ENCODE measurements around the gene LEFTY2.
"Not testable (repeated sequence)": the region's sequence is repeated elsewhere in the genome, so short reads cannot be mapped to it uniquely, and the experiment has no call there.

Gene LEFTY2

GRCh38 chr1:225953315-225953714, 12.3 kb upstream of the LEFTY2 start:
- no peak for DNase-seq (ENCODE audit: low spot score)

- DNase-seq (ENCODE audit: low spot score) = no peak
Measured at GRCh38 chr1:225950905-225951497, 10.0 kb upstream of the LEFTY2 start.

- DNase-seq (ENCODE audit: low spot score) = no peak
Measured at GRCh38 chr1:225949041-225949440, 8.0 kb upstream of the LEFTY2 start.

GRCh38 chr1:225946803-225947202, 5.8 kb upstream of the LEFTY2 start:
- DNase-seq (ENCODE audit: low spot score) = no peak

GRCh38 chr1:225946082-225946620, 5.1 kb upstream of the LEFTY2 start:
- no peak for DNase-seq (ENCODE audit: low spot score)

- DNase-seq (ENCODE audit: low spot score) = no peak
Measured at GRCh38 chr1:225945564-225945963, 4.5 kb upstream of the LEFTY2 start.

GRCh38 chr1:225944951-225945350, 3.9 kb upstream of the LEFTY2 start:
- no peak for DNase-seq (ENCODE audit: low spot score)

GRCh38 chr1:225944387-225944786, 3.4 kb upstream of the LEFTY2 start:
- DNase-seq (ENCODE audit: low spot score) = no peak

GRCh38 chr1:225943582-225943981, 2.6 kb upstream of the LEFTY2 start:
- no peak for DNase-seq (ENCODE audit: low spot score)

GRCh38 chr1:225942574-225942973, 1.6 kb upstream of the LEFTY2 start:
- DNase-seq (ENCODE audit: low spot score) = no peak

- no peak for DNase-seq (ENCODE audit: low spot score)
Measured at GRCh38 chr1:225941942-225942222, 862 bp upstream of the LEFTY2 start.

GRCh38 chr1:225940385-225941151, 452 bp downstream of the LEFTY2 start:
- DNase-seq (ENCODE audit: low spot score) = no peak

GRCh38 chr1:225939939-225940310, 1.1 kb downstream of the LEFTY2 start:
- not testable (repeated sequence) for DNase-seq (ENCODE audit: low spot score)

GRCh38 chr1:225939097-225939938, 1.7 kb downstream of the LEFTY2 start:
- not testable (repeated sequence) for DNase-seq (ENCODE audit: low spot score)

GRCh38 chr1:225937048-225937968, 3.7 kb downstream of the LEFTY2 start:
- no peak for DNase-seq (ENCODE audit: low spot score)

GRCh38 chr1:225936523-225936922, 4.5 kb downstream of the LEFTY2 start:
- DNase-seq (ENCODE audit: low spot score) = no peak

GRCh38 chr1:225936086-225936485, 4.9 kb downstream of the LEFTY2 start:
- not testable (repeated sequence) for DNase-seq (ENCODE audit: low spot score)

GRCh38 chr1:225934711-225935110, 6.3 kb downstream of the LEFTY2 start:
- DNase-seq (ENCODE audit: low spot score) = no peak

- no peak for DNase-seq (ENCODE audit: low spot score)
Measured at GRCh38 chr1:225933072-225933471, 7.9 kb downstream of the LEFTY2 start.

- no peak for DNase-seq (ENCODE audit: low spot score)
Measured at GRCh38 chr1:225931270-225932136, 9.5 kb downstream of the LEFTY2 start.

- no peak for DNase-seq (ENCODE audit: low spot score)
Measured at GRCh38 chr1:225930566-225930965, 10.5 kb downstream of the LEFTY2 start.

Measured in CD4-positive, alpha-beta T cell treated with Interleukin-6 at 100 ng/mL for 8 hours (primary cell).